Caco-2 (cell line): Measurements from ENCODE around the gene CRYBG3. TPM values are rescaled to one million over a fixed set of nuclear protein-coding genes. Genes with fewer than 3 reads are reported as not detected.

ENCODE experiments used
- BruUV-seq: library from RNA; stranded (reverse); fragments of 400-500 nt; replicated peaks from 2 replicates; lab custom pipeline; 2021; lab: Mats Ljungman, UMichigan
- CTCF ChIA-PET: fragments of 300-600 bp; sonication (Branson Sonifier 250); formaldehyde crosslinking; loops from one replicate; lab custom pipeline; 2022; ENCODE audit warnings: antibody characterized with exemption; lab: Charles Lee
- POLR2A ChIA-PET: fragments of 300-600 bp; sonication (Branson Sonifier 250); formaldehyde crosslinking; loops from one replicate; lab custom pipeline; 2022; ENCODE audit warnings: antibody characterized with exemption; lab: Charles Lee
- DNase-seq, 2 experiments: peaks; one replicate each; pipeline versions ENCODE4 v3.0.0 to v3.0.0-alpha.2; 2020 to 2022
- H3K27me3 ChIP-seq: replicated peaks from 2 replicates; pipeline ENCODE4 v1.6.0; 2011; ENCODE audit warnings: low read length; ENCODE audit not compliant: control insufficient read depth, insufficient read depth
- H3K36me3 ChIP-seq: 2 replicates; pipeline ENCODE4 v1.5.1; 2011; ENCODE audit warnings: low read length; ENCODE audit not compliant: control insufficient read depth, insufficient read depth
- H3K4me1 ChIP-seq: fragments of 250-450 bp; sonication (Bioruptor Pico); 2 replicates; pipeline ENCODE4 v1.5.1; 2020; ENCODE audit warnings: mild to moderate bottlenecking
- H3K4me3 ChIP-seq: 2 replicates; pipeline ENCODE4 v1.5.1; 2011; ENCODE audit warnings: low read depth, mild to moderate bottlenecking, control low read depth, low read length
- H3K9me3 ChIP-seq: fragments of 250-450 bp; sonication (Bioruptor Pico); 2 replicates; pipeline ENCODE4 v1.5.1; 2020; ENCODE audit warnings: mild to moderate bottlenecking, moderate library complexity
- H3K27ac Mint-ChIP-seq: one replicate; pipeline ENCODE4 v1.8.0; 2022; ENCODE audit warnings: mixed read lengths; ENCODE audit not compliant: unreplicated experiment
- H3K27me3 Mint-ChIP-seq: one replicate; pipeline ENCODE4 v1.8.0; 2022; ENCODE audit warnings: mixed read lengths; ENCODE audit not compliant: insufficient read depth, unreplicated experiment
- H3K36me3 Mint-ChIP-seq: one replicate; pipeline ENCODE4 v1.8.0; 2022; ENCODE audit warnings: mild to moderate bottlenecking, mixed read lengths; ENCODE audit not compliant: insufficient read depth, unreplicated experiment
- H3K4me1 Mint-ChIP-seq: one replicate; pipeline ENCODE4 v1.8.0; 2022; ENCODE audit warnings: low read depth, mixed read lengths; ENCODE audit not compliant: unreplicated experiment
- H3K4me3 Mint-ChIP-seq: one replicate; pipeline ENCODE4 v1.8.0; 2022; ENCODE audit warnings: mild to moderate bottlenecking, moderate library complexity, mixed read lengths; ENCODE audit not compliant: unreplicated experiment
- H3K9me3 Mint-ChIP-seq: one replicate; pipeline ENCODE4 v1.8.0; 2022; ENCODE audit warnings: mixed read lengths; ENCODE audit not compliant: unreplicated experiment
- CTCF ChIP-seq, 2 experiments: fragments of 200-600 bp in 1 of 2; IDR thresholded peaks; 1 replicate in 1 of 2; 2 replicates in 1 of 2; pipeline versions ENCODE4 v1.5.1 to v1.8.0; 2011 to 2022; ENCODE audit warnings: antibody characterized with exemption in 1 of 2, control low read depth in 1 of 2, inconsistent platforms in 1 of 2, low read depth in 1 of 2, low read length in 1 of 2, mild to moderate bottlenecking in 1 of 2, moderate library complexity in 1 of 2; ENCODE audit not compliant: insufficient read depth in 1 of 2, severe bottlenecking in 1 of 2, unreplicated experiment in 1 of 2
- intact Hi-C: fragments of 100-400 bp; cut with micrococcal nuclease; formaldehyde crosslinking; loops from one replicate; pipeline ENCODE4 v1.10.0; 2022; ENCODE audit not compliant: unreplicated experiment
- total RNA-seq: library from RNA; stranded (reverse); gene quantifications from 2 replicates; pipeline ENCODE4 v1.2.3, GENCODE V29; 2022

CRYBG3 gene
- total RNA-seq, 1 experiment from 2014 or later = 1.3 TPM

GRCh38 chr3:97817965-97818364 is 3.8 kb upstream of the CRYBG3 start:
- peaks cover 5% of the 10 kb centered on the region for H3K4me1 Mint-ChIP-seq
- H3K27ac Mint-ChIP-seq = no peak overlapping the region
- H3K27me3 ChIP-seq = peaks cover 2% of the 10 kb centered on the region; the same call in 1 of the 2 replicates
- ChIA-PET CTCF (interaction anchor here (0.6 kb wide), 1 partner anchor 205 kb away, joined by 6 read pairs; no protein-coding TSS in a partner anchor), POLR2A (no interaction called here)
- H3K36me3 Mint-ChIP-seq = no peaks in the 10 kb centered on the region
- H3K9me3 ChIP-seq = no peaks in the 10 kb centered on the region
- no peaks in the 10 kb centered on the region for H3K4me1 ChIP-seq
- no peak overlapping the region for H3K4me3 ChIP-seq
- BruUV-seq = no TSS peak
- TF ChIP-seq CTCF (IDR thresholded peaks at IDR 0.05; ENCODE audit: insufficient read depth in 1 of 2, low read depth in 1 of 2, low read length in 1 of 2, severe bottlenecking in 1 of 2, unreplicated experiment in 1 of 2) = no peak
- intact Hi-C loops = no loop called here
- H3K27me3 Mint-ChIP-seq = peaks cover 21% of the 10 kb centered on the region
- H3K9me3 Mint-ChIP-seq = no peaks in the 10 kb centered on the region
- H3K36me3 ChIP-seq = no peaks in the 10 kb centered on the region
- no peak overlapping the region for H3K4me3 Mint-ChIP-seq
- no peak for DNase-seq

GRCh38 chr3:97820780-97821179 is 1.0 kb upstream of the CRYBG3 start:
- intact Hi-C loops = loop anchor here (1.0 to 10.0 kb wide), 2 partner anchors 27 to 124 kb away; no protein-coding TSS in a partner anchor
- Histone ChIP-seq H3K9me3 (no peaks in the 10 kb centered on the region), H3K36me3 (no peaks in the 10 kb centered on the region), H3K4me1 (no peaks in the 10 kb centered on the region), H3K4me3 (no peak overlapping the region), H3K27me3 (peaks cover 2% of the 10 kb centered on the region; the same call in 1 of the 2 replicates)
- Mint-ChIP-seq H3K9me3 (no peaks in the 10 kb centered on the region), H3K4me3 (peak overlapping the region; percentile 82), H3K36me3 (no peaks in the 10 kb centered on the region), H3K27ac (no peak overlapping the region), H3K4me1 (peaks cover 8% of the 10 kb centered on the region), H3K27me3 (peaks cover 34% of the 10 kb centered on the region)
- BruUV-seq = no TSS peak
- CTCF ChIA-PET = no interaction called here
- POLR2A ChIA-PET = no interaction called here
- no peak for TF ChIP-seq CTCF (IDR thresholded peaks at IDR 0.05; ENCODE audit: insufficient read depth in 1 of 2, low read depth in 1 of 2, low read length in 1 of 2, severe bottlenecking in 1 of 2, unreplicated experiment in 1 of 2)
- DNase-seq = no peak

- H3K27ac Mint-ChIP-seq = no peak overlapping the region
- BruUV-seq = no TSS peak
Measured at GRCh38 chr3:97821287-97821773, 481 bp upstream of the CRYBG3 start.

More at GRCh38 chr3:97821287-97821773, 481 bp upstream of the CRYBG3 start:
- Histone ChIP-seq H3K4me1 (no peaks in the 10 kb centered on the region), H3K9me3 (no peaks in the 10 kb centered on the region), H3K27me3 (peaks cover 2% of the 10 kb centered on the region; the same call in 1 of the 2 replicates), H3K36me3 (no peaks in the 10 kb centered on the region), H3K4me3 (peak overlapping the region; percentile 58)
- POLR2A ChIA-PET = no interaction called here
- Mint-ChIP-seq H3K27me3 (peaks cover 34% of the 10 kb centered on the region), H3K9me3 (no peaks in the 10 kb centered on the region), H3K36me3 (no peaks in the 10 kb centered on the region), H3K4me1 (peaks cover 8% of the 10 kb centered on the region), H3K4me3 (peak overlapping the region; percentile 82)
- DNase-seq = peak; percentile 33 to 35
- TF ChIP-seq CTCF (IDR thresholded peaks at IDR 0.05; ENCODE audit: insufficient read depth in 1 of 2, low read depth in 1 of 2, low read length in 1 of 2, severe bottlenecking in 1 of 2, unreplicated experiment in 1 of 2) = no peak
- CTCF ChIA-PET = interaction anchor here (0.9 kb wide), 1 partner anchor 199 kb away, joined by 3 read pairs; no protein-coding TSS in a partner anchor
- intact Hi-C loops = loop anchor here (1.0 to 10.0 kb wide), 2 partner anchors 28 to 123 kb away; no protein-coding TSS in a partner anchor
